ENCODE results near the gene LIX1L.

Gene LIX1L

DNA sequence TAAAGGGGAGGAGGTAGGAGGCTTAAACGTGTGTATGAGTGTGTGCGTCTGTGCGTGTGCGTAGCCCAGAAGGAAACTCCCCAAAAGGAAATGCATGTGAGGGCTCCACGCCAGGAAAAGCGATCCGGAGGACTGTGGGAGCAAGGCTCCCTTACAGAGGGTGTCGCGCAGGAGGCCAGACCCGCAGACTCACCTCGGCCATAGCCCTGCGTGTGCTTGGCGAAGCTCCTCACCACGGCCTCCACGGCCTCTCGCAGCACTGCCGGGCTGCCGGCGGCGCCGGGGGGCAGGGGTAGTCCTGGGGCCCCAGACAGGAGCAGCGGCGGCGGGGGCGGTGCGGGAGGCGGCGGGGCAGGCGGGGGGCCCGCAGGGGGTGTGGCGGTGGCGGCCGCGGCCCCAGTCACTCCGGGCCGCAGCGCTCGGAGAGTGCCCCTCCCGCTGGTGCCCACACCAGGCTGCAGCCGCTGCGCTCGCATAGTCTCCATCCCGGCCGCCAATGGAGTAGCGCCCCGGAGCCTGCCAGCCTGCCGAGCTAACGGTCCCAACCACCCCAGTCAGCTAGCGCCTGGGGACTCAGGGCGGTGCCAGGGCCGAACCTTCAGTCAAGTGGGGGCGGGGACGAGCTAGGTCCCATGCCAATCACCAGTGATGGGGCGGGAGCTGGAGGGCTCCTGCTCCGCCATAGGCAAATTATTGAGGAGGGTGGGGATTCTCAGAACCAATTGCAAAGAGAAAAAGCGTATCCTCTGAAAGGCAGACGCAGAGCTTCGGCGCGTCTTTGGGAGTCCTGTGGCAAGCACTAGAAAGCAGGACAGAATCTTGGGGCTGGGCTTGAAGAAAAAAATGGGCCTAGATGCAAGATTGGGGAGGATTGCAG lies at the start of gene LIX1L:
TSS of gene LIX1L (minus strand) at position 575 of the 877 bp plus-strand sequence. CDS start at position 485, 90 bp downstream.
- H3K27ac ChIP-seq = 0 out of 2 replicates have a peak within 1 kb of the TSS, but pooled peaks have one; percentile 1
- no peak for TF ChIP-seq ZFX (IDR thresholded peaks at IDR 0.05; ENCODE audit: borderline replicate concordance)

DNA sequence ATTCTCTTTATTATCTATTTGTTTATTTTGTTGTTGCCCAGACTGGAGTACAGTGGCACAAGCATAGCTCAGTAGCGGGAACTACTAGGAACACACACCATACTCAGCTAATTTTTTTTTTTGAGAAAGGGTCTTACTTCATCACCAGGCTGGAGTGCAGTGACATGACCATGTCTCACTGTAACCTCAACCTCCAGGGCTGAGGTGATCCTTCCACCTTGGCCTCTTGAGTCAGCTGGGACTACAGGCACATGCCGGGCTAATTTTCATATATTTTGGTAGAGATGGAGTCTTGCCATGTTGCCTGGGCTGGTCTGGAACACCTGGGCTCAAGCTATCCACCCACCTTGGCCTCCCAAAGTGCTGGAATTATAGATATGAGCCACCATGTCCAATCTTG lies 43.9 kb upstream of the LIX1L start:
- H3K27ac ChIP-seq = no peak overlapping the region
- TF ChIP-seq, protein P1, sequence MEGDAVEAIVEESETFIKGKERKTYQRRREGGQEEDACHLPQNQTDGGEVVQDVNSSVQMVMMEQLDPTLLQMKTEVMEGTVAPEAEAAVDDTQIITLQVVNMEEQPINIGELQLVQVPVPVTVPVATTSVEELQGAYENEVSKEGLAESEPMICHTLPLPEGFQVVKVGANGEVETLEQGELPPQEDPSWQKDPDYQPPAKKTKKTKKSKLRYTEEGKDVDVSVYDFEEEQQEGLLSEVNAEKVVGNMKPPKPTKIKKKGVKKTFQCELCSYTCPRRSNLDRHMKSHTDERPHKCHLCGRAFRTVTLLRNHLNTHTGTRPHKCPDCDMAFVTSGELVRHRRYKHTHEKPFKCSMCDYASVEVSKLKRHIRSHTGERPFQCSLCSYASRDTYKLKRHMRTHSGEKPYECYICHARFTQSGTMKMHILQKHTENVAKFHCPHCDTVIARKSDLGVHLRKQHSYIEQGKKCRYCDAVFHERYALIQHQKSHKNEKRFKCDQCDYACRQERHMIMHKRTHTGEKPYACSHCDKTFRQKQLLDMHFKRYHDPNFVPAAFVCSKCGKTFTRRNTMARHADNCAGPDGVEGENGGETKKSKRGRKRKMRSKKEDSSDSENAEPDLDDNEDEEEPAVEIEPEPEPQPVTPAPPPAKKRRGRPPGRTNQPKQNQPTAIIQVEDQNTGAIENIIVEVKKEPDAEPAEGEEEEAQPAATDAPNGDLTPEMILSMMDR (IDR thresholded peaks at IDR 0.05) = no peak
- TF ChIP-seq ZFX (IDR thresholded peaks at IDR 0.05; ENCODE audit: borderline replicate concordance) = no peak

DNA sequence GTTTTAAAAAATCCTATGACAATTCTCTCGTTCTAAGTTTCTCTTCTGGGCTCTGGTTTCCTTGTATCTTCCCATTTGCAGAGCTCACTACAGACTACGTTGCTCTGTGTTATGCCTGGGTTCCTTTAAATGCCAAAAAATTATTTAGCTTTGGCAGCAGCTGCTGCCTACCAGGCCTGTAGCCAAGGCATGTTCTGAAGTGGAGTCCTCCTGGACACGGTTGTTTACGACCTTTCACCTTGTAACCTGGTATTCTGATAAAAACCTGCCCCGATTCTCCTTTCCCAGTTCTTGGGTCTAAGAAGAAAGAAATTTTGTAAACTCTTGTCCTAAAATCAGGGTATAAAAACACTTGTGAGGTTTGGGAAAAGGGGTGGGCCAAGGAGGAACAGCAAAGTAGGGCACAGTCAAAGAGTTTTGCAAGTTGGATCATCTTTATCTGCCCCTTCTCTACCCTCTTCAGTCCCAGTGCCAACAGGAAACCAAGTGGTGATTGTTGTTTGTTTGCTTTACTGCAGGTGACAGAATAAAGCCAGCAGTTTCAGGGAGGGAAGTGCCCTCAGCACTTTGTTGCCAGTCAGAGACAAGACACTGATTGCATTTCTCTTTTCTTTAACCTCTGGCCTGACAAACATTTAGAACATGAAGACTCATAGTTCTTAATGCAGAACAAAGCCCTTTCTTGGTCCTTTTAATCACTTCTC lies 41.7 kb upstream of the LIX1L start:
- H3K27ac ChIP-seq = peak overlapping the region; percentile 78
- TF ChIP-seq ZFX (IDR thresholded peaks at IDR 0.05; ENCODE audit: borderline replicate concordance) = no peak
- TF ChIP-seq, protein P1 (IDR thresholded peaks at IDR 0.05) = no peak

GRCh38 chr1:145997718-145998023 lies 39.9 kb upstream of the LIX1L start:
- TF ChIP-seq, protein P1 (IDR thresholded peaks at IDR 0.05) = no peak
- no peak for TF ChIP-seq ZFX (IDR thresholded peaks at IDR 0.05; ENCODE audit: borderline replicate concordance)
- peak overlapping the region; percentile 91; the same call in 1 of the 2 replicates for H3K27ac ChIP-seq

DNA sequence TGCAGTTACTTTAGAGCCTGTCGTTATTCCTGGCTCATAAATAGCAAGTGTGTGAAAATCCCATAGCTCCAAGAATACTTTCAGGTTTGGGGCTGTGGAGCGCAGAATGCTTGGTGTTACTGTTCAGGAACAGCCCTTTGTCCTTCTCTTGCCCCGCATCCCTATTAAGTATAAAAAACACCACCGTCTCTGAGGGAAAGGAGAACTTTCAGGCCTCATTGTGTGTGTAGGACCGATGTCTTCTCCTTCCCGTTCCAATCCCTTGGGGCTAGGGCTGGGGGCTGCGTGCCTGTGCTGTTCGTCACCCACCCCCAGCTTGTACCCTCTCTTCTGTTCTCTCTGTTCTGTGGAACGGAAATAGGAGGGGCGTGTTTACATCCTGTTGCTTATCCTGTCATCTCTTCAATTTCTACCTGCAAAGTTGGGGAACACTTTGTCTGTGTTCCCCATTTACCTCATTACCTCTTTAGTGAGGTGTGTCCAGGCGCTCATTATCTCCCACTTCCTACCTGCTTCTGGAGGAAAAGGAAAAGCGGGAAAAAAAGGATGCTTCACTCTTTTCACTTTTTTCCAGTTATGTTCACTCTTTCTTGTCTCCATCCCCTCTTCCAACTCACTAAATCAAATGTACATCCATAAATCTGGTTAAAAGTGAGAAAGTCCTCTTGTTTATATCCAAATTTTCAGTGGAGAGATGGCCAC lies 39.4 kb upstream of the LIX1L start:
- H3K27ac ChIP-seq = peak overlapping the region; percentile 91
- TF ChIP-seq, protein P1 (IDR thresholded peaks at IDR 0.05) = no peak
- TF ChIP-seq ZFX (IDR thresholded peaks at IDR 0.05; ENCODE audit: borderline replicate concordance) = no peak

GRCh38 chr1:145996433-145997015 lies 38.7 kb upstream of the LIX1L start, which contains the start of gene TXNIP:
Gene TXNIP, minus strand, starts transcription at chr1:145996579. Its CDS starts 313 bp downstream, at chr1:145996266.
- TF ChIP-seq ZFX (IDR thresholded peaks at IDR 0.05; ENCODE audit: borderline replicate concordance) = no peak
- TF ChIP-seq, protein P1 (IDR thresholded peaks at IDR 0.05) = no peak
- peak within 1 kb of the TSS; percentile 91 for H3K27ac ChIP-seq

- TF ChIP-seq ZFX (IDR thresholded peaks at IDR 0.05; ENCODE audit: borderline replicate concordance) = no peak
- TF ChIP-seq, protein P1 (IDR thresholded peaks at IDR 0.05) = no peak
- peak overlapping the region; percentile 91 for H3K27ac ChIP-seq
Measured at GRCh38 chr1:145995964-145996432, 38.2 kb upstream of the LIX1L start.

All from 22Rv1 (cell line).